Choroid plexus epithelial cell (primary cell): ENCODE results near the gene GRIK2.
A peak's percentile ranks its signal among the peaks of the same experiment; 100 is the strongest.
"Not testable (repeated sequence)": the region's sequence is repeated elsewhere in the genome, so short reads cannot be mapped to it uniquely, and the experiment has no call there.

ENCODE experiments used
- DNase-seq: peaks from one replicate; pipeline ENCODE4 v3.0.0-alpha.2; 2010; ENCODE audit warnings: low read depth
- H3K4me3 ChIP-seq: 2 replicates; pipeline ENCODE4 v1.5.1; 2011; ENCODE audit warnings: low read depth, mild to moderate bottlenecking, control low read depth, low read length, moderate library complexity
- TF ChIP-seq, protein P1 (sequence below): conservative IDR thresholded peaks from 2 replicates; pipeline ENCODE4 v1.5.1; 2011; ENCODE audit warnings: low read depth, mild to moderate bottlenecking, control low read depth, inconsistent platforms, low read length, moderate library complexity

GRIK2 gene

DNA sequence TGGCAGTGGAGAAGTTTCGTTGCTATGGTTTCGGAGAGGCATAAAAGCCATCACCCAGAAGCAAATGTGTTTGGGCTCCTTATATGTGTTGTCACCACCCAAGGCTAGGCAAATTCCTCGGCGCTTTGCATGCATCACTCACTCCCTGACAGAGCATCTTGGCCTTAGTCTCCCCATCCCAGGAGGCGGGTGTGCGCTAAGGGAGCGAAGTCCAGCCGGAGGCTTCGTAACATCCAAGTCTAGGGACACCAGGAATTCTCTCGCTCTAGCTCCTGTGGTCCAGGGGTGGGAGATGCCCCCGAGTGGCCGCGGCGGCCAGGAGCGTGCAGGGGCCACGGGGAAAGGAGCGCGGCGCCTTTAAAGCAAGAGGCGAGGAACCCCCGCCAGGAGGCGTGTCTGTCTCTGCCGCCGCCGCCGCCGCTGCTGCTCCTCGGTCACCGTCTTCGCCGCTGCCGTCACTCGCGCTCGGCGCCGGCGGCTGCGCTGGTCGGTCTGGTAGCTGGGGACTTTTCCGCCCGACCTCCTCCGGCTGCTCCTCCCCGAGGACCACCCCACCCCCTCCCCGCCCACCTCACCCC is at the start of gene GRIK2:
TSS of gene GRIK2 (plus strand) at position 458 of the 578 bp plus-strand sequence.
- H3K4me3 ChIP-seq, result peak within 1 kb of the TSS; percentile 54
- no peak for DNase-seq
- TF ChIP-seq, protein P1, sequence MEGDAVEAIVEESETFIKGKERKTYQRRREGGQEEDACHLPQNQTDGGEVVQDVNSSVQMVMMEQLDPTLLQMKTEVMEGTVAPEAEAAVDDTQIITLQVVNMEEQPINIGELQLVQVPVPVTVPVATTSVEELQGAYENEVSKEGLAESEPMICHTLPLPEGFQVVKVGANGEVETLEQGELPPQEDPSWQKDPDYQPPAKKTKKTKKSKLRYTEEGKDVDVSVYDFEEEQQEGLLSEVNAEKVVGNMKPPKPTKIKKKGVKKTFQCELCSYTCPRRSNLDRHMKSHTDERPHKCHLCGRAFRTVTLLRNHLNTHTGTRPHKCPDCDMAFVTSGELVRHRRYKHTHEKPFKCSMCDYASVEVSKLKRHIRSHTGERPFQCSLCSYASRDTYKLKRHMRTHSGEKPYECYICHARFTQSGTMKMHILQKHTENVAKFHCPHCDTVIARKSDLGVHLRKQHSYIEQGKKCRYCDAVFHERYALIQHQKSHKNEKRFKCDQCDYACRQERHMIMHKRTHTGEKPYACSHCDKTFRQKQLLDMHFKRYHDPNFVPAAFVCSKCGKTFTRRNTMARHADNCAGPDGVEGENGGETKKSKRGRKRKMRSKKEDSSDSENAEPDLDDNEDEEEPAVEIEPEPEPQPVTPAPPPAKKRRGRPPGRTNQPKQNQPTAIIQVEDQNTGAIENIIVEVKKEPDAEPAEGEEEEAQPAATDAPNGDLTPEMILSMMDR, result peak; percentile 46

DNA sequence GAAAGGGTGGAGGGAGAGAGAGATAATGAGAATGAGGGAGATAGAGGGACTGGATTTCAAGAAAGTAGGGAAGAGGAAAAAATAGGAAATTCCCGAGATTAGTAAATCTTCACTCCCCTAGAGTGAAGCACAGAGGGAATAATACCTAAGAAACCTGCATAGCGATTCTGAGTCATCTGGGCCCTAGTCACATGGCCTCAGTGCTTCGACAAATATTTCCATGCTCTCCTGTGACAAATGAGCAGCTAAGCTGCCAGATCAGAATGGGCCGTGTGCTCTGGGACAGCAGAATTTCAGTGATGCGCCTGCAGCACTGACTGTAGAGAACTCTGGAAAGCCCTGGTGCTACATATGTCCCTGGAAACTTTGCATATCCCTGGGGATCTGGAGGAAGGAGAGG is 48.6 kb upstream of the GRIK2 start:
- DNase-seq, result no peak
- H3K4me3 ChIP-seq, result no peak overlapping the region

DNA sequence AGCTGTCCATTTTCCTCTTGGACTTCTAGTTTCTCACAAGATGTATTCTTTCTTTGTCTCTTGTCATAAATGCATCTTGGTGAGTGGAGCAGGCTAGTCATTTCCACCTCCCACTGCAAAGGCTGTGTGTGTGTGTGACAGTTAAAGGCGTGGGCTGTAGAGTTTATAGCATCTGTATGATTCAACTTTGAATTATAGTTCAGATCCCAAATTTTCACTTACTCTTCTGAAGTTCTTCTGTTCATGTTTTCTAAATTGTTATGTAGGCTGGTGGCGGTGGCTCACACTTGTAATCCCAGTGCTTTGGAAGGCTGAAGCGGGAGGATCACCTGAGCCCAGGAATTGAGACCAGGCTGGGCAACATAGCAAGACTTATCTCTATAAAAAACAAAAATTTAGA is 44.7 kb upstream of the GRIK2 start:
- DNase-seq, result no peak
- H3K4me3 ChIP-seq, result no peak overlapping the region
- TF ChIP-seq, protein P1, result no peak

More for the DNA sequence above, 48.6 kb upstream of the GRIK2 start:
- TF ChIP-seq, protein P1, result no peak

GRCh38 chr6:101350631-101351030 is 42.9 kb upstream of the GRIK2 start:
- H3K4me3 ChIP-seq, DNase-seq: not testable (repeated sequence)

DNA sequence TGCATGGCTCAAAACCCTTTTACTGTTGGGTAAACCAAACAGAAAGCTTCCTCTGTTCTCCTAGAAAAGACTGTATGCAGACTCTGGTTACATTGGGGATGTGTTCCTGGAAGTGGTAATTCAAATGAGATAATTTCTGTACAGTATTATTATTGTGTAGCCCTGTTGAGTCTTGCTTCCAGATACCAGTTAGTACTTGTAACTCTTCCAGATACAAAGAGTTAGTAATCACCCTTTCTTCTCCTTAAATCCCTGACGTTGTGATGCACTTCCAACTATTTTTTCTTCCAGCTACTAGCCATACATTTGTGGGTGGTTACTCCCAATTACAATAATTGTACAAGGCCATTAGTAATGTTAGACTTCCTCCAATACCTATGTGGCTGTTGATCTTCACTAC is 42.3 kb upstream of the GRIK2 start:
- TF ChIP-seq, protein P1, result no peak
- no peak for DNase-seq
- H3K4me3 ChIP-seq, result no peak overlapping the region

GRCh38 chr6:101352316-101352715 is 41.2 kb upstream of the GRIK2 start:
- H3K4me3 ChIP-seq, result no peak overlapping the region
- DNase-seq, result no peak
- TF ChIP-seq, protein P1, result no peak

- H3K4me3 ChIP-seq, result no peak overlapping the region
- TF ChIP-seq, protein P1, result no peak
- no peak for DNase-seq
Measured at GRCh38 chr6:101365181-101365580, 28.3 kb upstream of the GRIK2 start.
